ENCODE data around the gene EPHB2. TPM values are rescaled to one million over a fixed set of nuclear protein-coding genes. Genes with fewer than 3 reads are reported as not detected.

EPHB2 gene
- total and polyA plus RNA-seq, 2 of the 13 experiments (the other 11 are each of a cell fraction or from before 2014, with no cell fraction given), result 0.03 to 0.11 TPM

DNA sequence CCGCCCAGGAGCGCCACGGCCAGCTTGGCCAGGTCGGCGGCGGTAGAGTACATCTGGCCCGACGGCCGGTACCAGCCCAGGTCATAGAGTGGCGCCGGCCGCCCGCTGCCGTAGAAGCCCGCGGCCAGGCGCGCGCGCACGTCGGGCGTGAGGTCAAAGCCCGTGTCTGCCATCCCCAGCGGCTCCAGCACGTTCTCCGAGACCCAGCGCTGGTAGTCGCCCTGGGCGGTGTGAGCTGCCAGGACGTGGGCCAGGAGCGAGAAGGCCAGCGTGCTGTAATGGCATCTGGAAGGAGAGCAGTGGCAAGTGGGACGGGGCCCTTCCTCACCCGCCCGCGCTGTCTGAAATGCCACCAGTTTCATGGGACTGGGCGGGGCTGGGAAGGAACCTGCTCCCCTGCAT, 243.1 kb downstream of the EPHB2 start:
- H3K4me3 ChIP-seq (replicated peaks in 1 of 3; ENCODE audit: insufficient read depth in 1 of 3, low read depth in 2 of 3, low read length in 3 of 3), result no peak overlapping the region
- H3K27ac ChIP-seq (ENCODE audit: extremely low read length, insufficient read depth, low read length), result no peak overlapping the region
- H3K9me3 ChIP-seq (ENCODE audit: low read length), result no peaks in the 10 kb centered on the region
- TF ChIP-seq ZNF431 (CRISPR knock-in tag; IDR thresholded peaks at IDR 0.05; ENCODE audit: borderline replicate concordance, low read depth) (no peak), NFE2L1 (CRISPR knock-in tag; IDR thresholded peaks at IDR 0.05; ENCODE audit: borderline replicate concordance) (no peak), RFXAP (CRISPR knock-in tag; IDR thresholded peaks at IDR 0.05; ENCODE audit: borderline replicate concordance) (no peak), ZNF7 (CRISPR knock-in tag; IDR thresholded peaks at IDR 0.05) (no peak), ZNF205 (CRISPR knock-in tag; IDR thresholded peaks at IDR 0.05) (no peak), ZNF709 (CRISPR knock-in tag; IDR thresholded peaks at IDR 0.05) (no peak), DDIT3 (CRISPR knock-in tag; IDR thresholded peaks at IDR 0.05) (no peak), ZNF275 (CRISPR knock-in tag; IDR thresholded peaks at IDR 0.05; ENCODE audit: borderline replicate concordance) (no peak), JDP2 (CRISPR knock-in tag; IDR thresholded peaks at IDR 0.05; ENCODE audit: borderline replicate concordance) (no peak), MZF1 (CRISPR knock-in tag; IDR thresholded peaks at IDR 0.05; ENCODE audit: borderline replicate concordance) (no peak), THYN1 (CRISPR knock-in tag; IDR thresholded peaks at IDR 0.05; ENCODE audit: borderline replicate concordance, low read depth) (no peak), HMG20B (CRISPR knock-in tag; conservative IDR thresholded peaks at IDR 0.05) (no peak), ZNF788 (CRISPR knock-in tag; IDR thresholded peaks at IDR 0.05; ENCODE audit: borderline replicate concordance) (no peak), MYNN (CRISPR knock-in tag; IDR thresholded peaks at IDR 0.05; ENCODE audit: low read depth) (no peak), SIN3B (IDR thresholded peaks at IDR 0.05; ENCODE audit: low read length) (no peak)
- TF ChIP-seq, protein P1, sequence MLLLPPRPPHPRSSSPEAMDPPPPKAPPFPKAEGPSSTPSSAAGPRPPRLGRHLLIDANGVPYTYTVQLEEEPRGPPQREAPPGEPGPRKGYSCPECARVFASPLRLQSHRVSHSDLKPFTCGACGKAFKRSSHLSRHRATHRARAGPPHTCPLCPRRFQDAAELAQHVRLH (CRISPR knock-in tag; IDR thresholded peaks at IDR 0.05; ENCODE audit: borderline replicate concordance, low read depth), result no peak
- TF ChIP-seq, protein P2, sequence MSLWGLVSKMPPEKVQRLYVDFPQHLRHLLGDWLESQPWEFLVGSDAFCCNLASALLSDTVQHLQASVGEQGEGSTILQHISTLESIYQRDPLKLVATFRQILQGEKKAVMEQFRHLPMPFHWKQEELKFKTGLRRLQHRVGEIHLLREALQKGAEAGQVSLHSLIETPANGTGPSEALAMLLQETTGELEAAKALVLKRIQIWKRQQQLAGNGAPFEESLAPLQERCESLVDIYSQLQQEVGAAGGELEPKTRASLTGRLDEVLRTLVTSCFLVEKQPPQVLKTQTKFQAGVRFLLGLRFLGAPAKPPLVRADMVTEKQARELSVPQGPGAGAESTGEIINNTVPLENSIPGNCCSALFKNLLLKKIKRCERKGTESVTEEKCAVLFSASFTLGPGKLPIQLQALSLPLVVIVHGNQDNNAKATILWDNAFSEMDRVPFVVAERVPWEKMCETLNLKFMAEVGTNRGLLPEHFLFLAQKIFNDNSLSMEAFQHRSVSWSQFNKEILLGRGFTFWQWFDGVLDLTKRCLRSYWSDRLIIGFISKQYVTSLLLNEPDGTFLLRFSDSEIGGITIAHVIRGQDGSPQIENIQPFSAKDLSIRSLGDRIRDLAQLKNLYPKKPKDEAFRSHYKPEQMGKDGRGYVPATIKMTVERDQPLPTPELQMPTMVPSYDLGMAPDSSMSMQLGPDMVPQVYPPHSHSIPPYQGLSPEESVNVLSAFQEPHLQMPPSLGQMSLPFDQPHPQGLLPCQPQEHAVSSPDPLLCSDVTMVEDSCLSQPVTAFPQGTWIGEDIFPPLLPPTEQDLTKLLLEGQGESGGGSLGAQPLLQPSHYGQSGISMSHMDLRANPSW (CRISPR knock-in tag; IDR thresholded peaks at IDR 0.05; ENCODE audit: borderline replicate concordance), result no peak
- no TSS peak for BruUV-seq (replicated peaks)
- no peak for FAIRE-seq
- DNase-seq (ENCODE audit: low spot score), result no peak
- ChIA-PET POLR2A (no interaction called here), CTCF (ENCODE audit: low intra/inter-chr PET ratio, low total read pairs) (no interaction called here)
- H4K20me1 ChIP-seq (ENCODE audit: insufficient read depth, low read length), result no peaks in the 10 kb centered on the region
- H3K79me2 ChIP-seq (ENCODE audit: insufficient read depth, low read length), result no peaks in the 10 kb centered on the region
- 99% methylated on average over 35 of the region's 38 CpGs for WGBS (ENCODE audit: low lambda C conversion rate)
- no peaks in the 10 kb centered on the region for H3K36me3 ChIP-seq (replicated peaks in 1 of 2; ENCODE audit: control insufficient read depth in 1 of 2, insufficient read depth in 2 of 2, low read length in 2 of 2)
- no peak overlapping the region for H3K4me2 ChIP-seq (ENCODE audit: low read depth, low read length)
- no peaks in the 10 kb centered on the region for H3K4me1 ChIP-seq (ENCODE audit: insufficient read depth, low read length)
- in situ Hi-C loops (cut with HindIII; ENCODE audit: extremely low pct_ligation_motif_present, low pct_unique_long_range_greater_than_20kb), result no loop called here
- intact Hi-C loops (cut with micrococcal nuclease; ENCODE audit: unreplicated experiment), result no loop called here
- no peak overlapping the region for H3K9ac ChIP-seq (ENCODE audit: insufficient read depth, low read depth, low read length)
- no peaks in the 10 kb centered on the region for H3K27me3 ChIP-seq (ENCODE audit: control insufficient read depth in 1 of 2, insufficient read depth in 2 of 2, low read length in 2 of 2)
- H2AFZ ChIP-seq (ENCODE audit: low read length), result no peak overlapping the region
- ATAC-seq, result no peak

All from HepG2 (cell line).